HEK293 (cell line): Measurements from ENCODE around the gene FAM210A.

Experiments used
- CTCF ChIP-seq: fragments of 450-650 bp; formaldehyde crosslinking; IDR thresholded peaks from 2 replicates; pipeline ENCODE4 v1.5.1; 2016; ENCODE audit warnings: missing biosample characterization, missing genetic modification characterization
- ZFP3 ChIP-seq: fragments of 450-650 bp; formaldehyde crosslinking; IDR thresholded peaks from 2 replicates; pipeline ENCODE4 v1.5.1; 2016; ENCODE audit warnings: low read depth, missing biosample characterization, missing genetic modification characterization
- TF ChIP-seq, protein P1 (sequence below): fragments of 450-650 bp; formaldehyde crosslinking; conservative IDR thresholded peaks from 2 replicates; pipeline ENCODE4 v1.5.1; 2016; ENCODE audit warnings: low read depth, missing biosample characterization, missing genetic modification characterization

- TF ChIP-seq CTCF (tag by site-specific recombination) (no peak), ZFP3 (tag by site-specific recombination) (no peak)
- TF ChIP-seq, protein P1, sequence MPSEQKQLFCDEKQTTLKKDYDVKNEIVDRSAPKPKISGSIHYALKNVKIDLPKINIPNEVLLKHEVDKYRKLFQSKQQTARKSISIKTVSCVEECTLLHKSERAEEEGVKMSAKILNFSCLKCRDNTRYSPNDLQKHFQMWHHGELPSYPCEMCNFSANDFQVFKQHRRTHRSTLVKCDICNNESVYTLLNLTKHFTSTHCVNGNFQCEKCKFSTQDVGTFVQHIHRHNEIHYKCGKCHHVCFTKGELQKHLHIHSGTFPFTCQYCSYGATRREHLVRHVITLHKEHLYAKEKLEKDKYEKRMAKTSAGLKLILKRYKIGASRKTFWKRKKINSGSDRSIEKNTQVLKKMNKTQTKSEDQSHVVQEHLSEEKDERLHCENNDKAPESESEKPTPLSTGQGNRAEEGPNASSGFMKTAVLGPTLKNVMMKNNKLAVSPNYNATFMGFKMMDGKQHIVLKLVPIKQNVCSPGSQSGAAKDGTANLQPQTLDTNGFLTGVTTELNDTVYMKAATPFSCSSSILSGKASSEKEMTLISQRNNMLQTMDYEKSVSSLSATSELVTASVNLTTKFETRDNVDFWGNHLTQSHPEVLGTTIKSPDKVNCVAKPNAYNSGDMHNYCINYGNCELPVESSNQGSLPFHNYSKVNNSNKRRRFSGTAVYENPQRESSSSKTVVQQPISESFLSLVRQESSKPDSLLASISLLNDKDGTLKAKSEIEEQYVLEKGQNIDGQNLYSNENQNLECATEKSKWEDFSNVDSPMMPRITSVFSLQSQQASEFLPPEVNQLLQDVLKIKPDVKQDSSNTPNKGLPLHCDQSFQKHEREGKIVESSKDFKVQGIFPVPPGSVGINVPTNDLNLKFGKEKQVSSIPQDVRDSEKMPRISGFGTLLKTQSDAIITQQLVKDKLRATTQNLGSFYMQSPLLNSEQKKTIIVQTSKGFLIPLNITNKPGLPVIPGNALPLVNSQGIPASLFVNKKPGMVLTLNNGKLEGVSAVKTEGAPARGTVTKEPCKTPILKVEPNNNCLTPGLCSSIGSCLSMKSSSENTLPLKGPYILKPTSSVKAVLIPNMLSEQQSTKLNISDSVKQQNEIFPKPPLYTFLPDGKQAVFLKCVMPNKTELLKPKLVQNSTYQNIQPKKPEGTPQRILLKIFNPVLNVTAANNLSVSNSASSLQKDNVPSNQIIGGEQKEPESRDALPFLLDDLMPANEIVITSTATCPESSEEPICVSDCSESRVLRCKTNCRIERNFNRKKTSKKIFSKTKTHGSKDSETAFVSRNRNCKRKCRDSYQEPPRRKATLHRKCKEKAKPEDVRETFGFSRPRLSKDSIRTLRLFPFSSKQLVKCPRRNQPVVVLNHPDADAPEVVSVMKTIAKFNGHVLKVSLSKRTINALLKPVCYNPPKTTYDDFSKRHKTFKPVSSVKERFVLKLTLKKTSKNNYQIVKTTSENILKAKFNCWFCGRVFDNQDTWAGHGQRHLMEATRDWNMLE (tag by site-specific recombination), result no peak
Measured at GRCh38 chr18:13661051-13661778, 65.1 kb downstream of the FAM210A start.
